HepG2 (cell line): ENCODE measurements around the gene ANKDD1A. TPM values are rescaled to one million over a fixed set of nuclear protein-coding genes. Genes with fewer than 3 reads are reported as not detected.
A peak's percentile ranks its signal among the peaks of the same experiment; 100 is the strongest.

ENCODE experiments used
- ATAC-seq: fragments of 200-7000 bp; cut with Tn5 transposase; 3 replicates; pipeline ENCODE4 v1.9.1; 2020; ENCODE audit warnings: mild to moderate bottlenecking, moderate library complexity
- BruUV-seq: library from RNA; stranded (reverse); fragments of 400-500 nt; replicated peaks from 2 replicates; lab custom pipeline; 2021; lab: Mats Ljungman, UMichigan
- CTCF ChIA-PET: fragments of 300-600 bp; formaldehyde crosslinking; extraction: SDS; loops from one replicate; lab custom pipeline; 2021; ENCODE audit warnings: low total read pairs, inconsistent platforms, low intra/inter-chr PET ratio; lab: Yijun Ruan, JAX
- POLR2A ChIA-PET: fragments of 350-600 bp; sonication (Branson Sonifier 250); formaldehyde crosslinking; loops from one replicate; lab custom pipeline; 2020; ENCODE audit warnings: antibody characterized with exemption, inconsistent platforms; lab: Yijun Ruan, JAX
- DNase-seq: peaks from one replicate; pipeline ENCODE4 v3.0.0-alpha.2; 2015; ENCODE audit warnings: low spot score
- FAIRE-seq: peaks from 3 replicates; lab custom pipeline; 2011; peaks lifted over from hg19 to GRCh38; lab: Jason Lieb, UNC
- H2AFZ ChIP-seq: one replicate; pipeline ENCODE4 v1.6.1; 2011; ENCODE audit warnings: low read length, inconsistent platforms
- H3K27ac ChIP-seq: fragments of 300-600 bp; 3 replicates; pipeline ENCODE4 v1.8.0; 2011; ENCODE audit warnings: mixed run types, mild to moderate bottlenecking, mixed read lengths, low read length, inconsistent platforms; ENCODE audit not compliant: insufficient read depth; ENCODE audit errors: extremely low read length
- H3K27me3 ChIP-seq, 2 experiments: fragments of 200-600 bp in 1 of 2; 2 replicates in 1 of 2; 3 replicates in 1 of 2; pipeline versions ENCODE4 v1.6.0 to v1.8.0; 2011; ENCODE audit warnings: low read length in 2 of 2, mild to moderate bottlenecking in 2 of 2, moderate library complexity in 2 of 2, inconsistent platforms in 1 of 2; ENCODE audit not compliant: insufficient read depth in 2 of 2, control insufficient read depth in 1 of 2
- H3K36me3 ChIP-seq, 2 experiments: fragments of 200-600 bp in 1 of 2; replicated peaks in 1 of 2; 2 replicates in 1 of 2; 3 replicates in 1 of 2; pipeline versions ENCODE4 v1.5.1 to v1.8.0; 2011; ENCODE audit warnings: low read length in 2 of 2, inconsistent platforms in 1 of 2; ENCODE audit not compliant: insufficient read depth in 2 of 2, control insufficient read depth in 1 of 2
- H3K4me1 ChIP-seq: 2 replicates; pipeline ENCODE4 v1.5.1; 2012; ENCODE audit warnings: low read length, inconsistent platforms; ENCODE audit not compliant: insufficient read depth
- H3K4me2 ChIP-seq: 2 replicates; pipeline ENCODE4 v1.6.0; 2011; ENCODE audit warnings: low read depth, low read length, inconsistent platforms
- H3K4me3 ChIP-seq, 3 experiments: fragments of 200-600 bp in 1 of 3; sonication (generic), shearing (Covaris generic) in 1 of 3; replicated peaks in 1 of 3; 2 replicates each; pipeline ENCODE4 v1.5.1; 2011 to 2016; ENCODE audit warnings: low read length in 3 of 3, inconsistent platforms in 2 of 3, low read depth in 2 of 3, mild to moderate bottlenecking in 2 of 3, control low read depth in 1 of 3, mixed read lengths in 1 of 3; ENCODE audit not compliant: insufficient read depth in 1 of 3
- H3K79me2 ChIP-seq: one replicate; pipeline ENCODE4 v1.6.1; 2011; ENCODE audit warnings: low read length, inconsistent platforms; ENCODE audit not compliant: insufficient read depth
- H3K9ac ChIP-seq: 2 replicates; pipeline ENCODE4 v1.6.0; 2011; ENCODE audit warnings: mild to moderate bottlenecking, low read depth, low read length, inconsistent platforms; ENCODE audit not compliant: insufficient read depth
- H3K9me3 ChIP-seq: 2 replicates; pipeline ENCODE4 v1.5.1; 2012; ENCODE audit warnings: mild to moderate bottlenecking, low read length
- H4K20me1 ChIP-seq: 2 replicates; pipeline ENCODE4 v1.6.0; 2011; ENCODE audit warnings: inconsistent platforms, mild to moderate bottlenecking, low read length, moderate library complexity; ENCODE audit not compliant: insufficient read depth
- AGO2 ChIP-seq: fragments of 200-400 bp; formaldehyde crosslinking; optimal IDR thresholded peaks from 2 replicates; pipeline ENCODE3; 2017; ENCODE audit warnings: mild to moderate bottlenecking, low read depth, low read length, moderate library complexity
- ARNTL ChIP-seq: sonication (generic); formaldehyde crosslinking; IDR thresholded peaks from 2 replicates; pipeline ENCODE4 v1.4.0; 2020; ENCODE audit warnings: mild to moderate bottlenecking, missing genetic modification reagents
- CEBPB ChIP-seq: IDR thresholded peaks from 2 replicates; pipeline ENCODE4 v1.6.1; 2011; ENCODE audit warnings: low read depth, low read length, improper control_type of control experiment, borderline replicate concordance
- NFYC ChIP-seq: IDR thresholded peaks from 2 replicates; pipeline ENCODE4 v1.6.1; 2016; ENCODE audit warnings: missing genetic modification reagents, missing compliant biosample characterization
- TBX2 ChIP-seq: sonication (generic); formaldehyde crosslinking; IDR thresholded peaks from 2 replicates; pipeline ENCODE4 v1.5.0; 2020; ENCODE audit warnings: missing genetic modification reagents, mild to moderate bottlenecking, borderline replicate concordance
- WGBS: methylation state at CpG from one replicate; pipeline ENCODE4 v1.1.6; 2017; ENCODE audit warnings: low lambda C conversion rate; 5-methylcytosine and 5-hydroxymethylcytosine counted together
- in situ Hi-C: cut with HindIII; loops from 2 replicates; pipeline ENCODE4 v1.10.0; 2017; ENCODE audit warnings: low pct_unique_long_range_greater_than_20kb; ENCODE audit not compliant: extremely low pct_ligation_motif_present
- intact Hi-C: fragments of 100-400 bp; cut with micrococcal nuclease; formaldehyde crosslinking; loops from one replicate; pipeline ENCODE4 v1.10.0; 2022; ENCODE audit not compliant: unreplicated experiment
- polyA plus RNA-seq, 8 experiments: library from polyadenylated mRNA; depleted of rRNA in 3 of 8; stranded (reverse) in 7 of 8; unstranded in 1 of 8; fragments of >200 nt; fragmentation: Illumina TruSeq in 4 of 8; extraction: Trizol in 4 of 8; gene quantifications; 2 replicates each; pipeline versions ENCODE4 v1.2.1 to v1.2.3, GENCODE V29; 2011 to 2016; ENCODE audit warnings: low read depth in 4 of 8, missing spikeins in 1 of 8, mixed read lengths in 1 of 8; ENCODE audit not compliant: insufficient read depth in 1 of 8
- total RNA-seq, 5 experiments: library from RNA; depleted of rRNA; stranded (reverse); fragments of >200 nt; fragmentation: Illumina TruSeq; extraction: Trizol; gene quantifications; 2 replicates each; pipeline ENCODE4 v1.2.3, GENCODE V29; 2016; ENCODE audit warnings: low read depth in 1 of 5
- TF ChIP-seq, protein P1 (sequence below): sonication (generic); formaldehyde crosslinking; IDR thresholded peaks from 2 replicates; pipeline ENCODE4 v1.4.0; 2020; ENCODE audit warnings: missing genetic modification reagents, borderline replicate concordance

ANKDD1A gene
- total and polyA plus RNA-seq, 2 of the 13 experiments (the other 11 are each of a cell fraction or from before 2014, with no cell fraction given), result 0.11 to 0.48 TPM

DNA sequence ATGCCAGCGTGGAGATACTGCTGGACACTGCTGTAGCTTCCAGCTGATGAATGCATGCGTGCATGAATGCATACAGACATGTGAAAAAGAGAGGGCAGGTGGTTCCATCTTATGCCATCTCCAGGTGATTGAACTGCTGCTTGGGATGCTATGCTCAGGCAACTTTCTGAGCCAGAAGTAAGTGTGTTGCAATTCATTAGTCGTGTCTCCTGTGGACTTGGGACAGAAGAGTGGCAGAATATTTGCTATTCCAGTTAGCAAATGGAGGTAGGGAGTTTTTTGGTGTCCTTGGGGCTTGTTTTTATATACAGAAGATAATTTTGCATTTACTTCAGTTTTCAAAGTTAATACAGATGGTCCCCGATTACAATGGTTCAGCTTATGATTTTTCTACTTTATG is 33.3 kb downstream of the ANKDD1A start:
- Histone ChIP-seq H3K4me1 (0 out of 2 replicates have a peak, but pooled peaks cover 7% of the 10 kb centered on the region), H3K4me3 (no peak overlapping the region), H3K36me3 (no peaks in the 10 kb centered on the region), H3K4me2 (no peak overlapping the region), H3K27ac (no peak overlapping the region), H3K79me2 (no peaks in the 10 kb centered on the region), H2AFZ (no peak overlapping the region), H3K27me3 (no peaks in the 10 kb centered on the region), H3K9me3 (no peaks in the 10 kb centered on the region), H4K20me1 (no peaks in the 10 kb centered on the region), H3K9ac (no peak overlapping the region)
- intact Hi-C loops, result no loop called here
- CTCF ChIA-PET, result no interaction called here
- no peak for ATAC-seq
- TF ChIP-seq CEBPB (peak; percentile 46; the same call in 1 of the 2 replicates), ARNTL (no peak), NFYC (no peak)
- TF ChIP-seq, protein P1, sequence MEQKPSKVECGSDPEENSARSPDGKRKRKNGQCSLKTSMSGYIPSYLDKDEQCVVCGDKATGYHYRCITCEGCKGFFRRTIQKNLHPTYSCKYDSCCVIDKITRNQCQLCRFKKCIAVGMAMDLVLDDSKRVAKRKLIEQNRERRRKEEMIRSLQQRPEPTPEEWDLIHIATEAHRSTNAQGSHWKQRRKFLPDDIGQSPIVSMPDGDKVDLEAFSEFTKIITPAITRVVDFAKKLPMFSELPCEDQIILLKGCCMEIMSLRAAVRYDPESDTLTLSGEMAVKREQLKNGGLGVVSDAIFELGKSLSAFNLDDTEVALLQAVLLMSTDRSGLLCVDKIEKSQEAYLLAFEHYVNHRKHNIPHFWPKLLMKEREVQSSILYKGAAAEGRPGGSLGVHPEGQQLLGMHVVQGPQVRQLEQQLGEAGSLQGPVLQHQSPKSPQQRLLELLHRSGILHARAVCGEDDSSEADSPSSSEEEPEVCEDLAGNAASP, result no peak
- in situ Hi-C loops, result no loop called here
- no TSS peak for BruUV-seq
- WGBS, result 74% methylated on average over 3 of the region's 4 CpGs
- FAIRE-seq, result no peak
- no peak for DNase-seq
- POLR2A ChIA-PET, result no interaction called here

- Histone ChIP-seq H2AFZ (no peak overlapping the region), H3K4me1 (0 out of 2 replicates have a peak, but pooled peaks cover 7% of the 10 kb centered on the region), H4K20me1 (no peaks in the 10 kb centered on the region), H3K4me2 (no peak overlapping the region), H3K79me2 (no peaks in the 10 kb centered on the region), H3K27ac (no peak overlapping the region), H3K4me3 (no peak overlapping the region), H3K36me3 (no peaks in the 10 kb centered on the region), H3K9ac (no peak overlapping the region), H3K9me3 (no peaks in the 10 kb centered on the region), H3K27me3 (no peaks in the 10 kb centered on the region)
- FAIRE-seq (no peak), DNase-seq (no peak), ATAC-seq (peak; percentile 16; the same call in 1 of the 3 replicates)
- TF ChIP-seq AGO2 (peak; percentile 58), TBX2 (CRISPR knock-in tag) (no peak)
- POLR2A ChIA-PET, result no interaction called here
- intact Hi-C loops (no loop called here), in situ Hi-C loops (no loop called here)
- CTCF ChIA-PET, result no interaction called here
- 100% methylated on average over 4 of the region's 10 CpGs for WGBS
- no TSS peak for BruUV-seq
These were observed 35.5 kb downstream of the ANKDD1A start for GRCh38 chr15:64947211-64947610.
